Pancreas (tissue), 10 donors: ENCODE measurements around the gene LAPTM4A. TPM values are rescaled to one million over a fixed set of nuclear protein-coding genes. Genes with fewer than 3 reads are reported as not detected.

Experiments used
- ATAC-seq, 4 donors: fragments of 200-7000 bp; cut with Tn5 transposase; one replicate each; pipeline versions ENCODE4 v1.8.0 to v1.9.1; 2020; ENCODE audit warnings: mild to moderate bottlenecking in 4 of 4, moderate library complexity in 4 of 4
- DNase-seq, 6 donors: peaks; one replicate each; pipeline ENCODE4 v3.0.0-alpha.2; 2020
- FAIRE-seq: peaks from 2 replicates; lab custom pipeline; 2012; peaks lifted over from hg19 to GRCh38; lab: Jason Lieb, UNC
- H3K27ac ChIP-seq, 4 donors: fragments of 200-600 bp; sonication (generic); 1 replicate in 3 of 4; 2 replicates in 1 of 4; pipeline versions ENCODE4 v1.5.0 to v1.8.0; 2020
- H3K27me3 ChIP-seq, 4 donors: fragments of 200-600 bp; one replicate each; pipeline ENCODE4 v1.8.0; 2021
- H3K36me3 ChIP-seq, 3 donors: fragments of 200-600 bp; sonication (generic) in 1 of 3; one replicate each; pipeline versions ENCODE4 v1.5.0 to v1.8.0; 2020 to 2021
- H3K4me1 ChIP-seq, 3 donors: fragments of 200-600 bp; one replicate each; pipeline ENCODE4 v1.8.0; 2021
- H3K4me3 ChIP-seq, 4 donors: fragments of 200-600 bp; sonication (generic) in 2 of 4; one replicate each; pipeline versions ENCODE4 v1.5.0 to v1.8.0; 2020 to 2021
- H3K9me3 ChIP-seq, 4 donors: fragments of 200-600 bp; one replicate each; pipeline ENCODE4 v1.8.0; 2021
- WGBS, 2 donors: extraction: QIAGEN DNeasy Blood & Tissue Kit; methylation state at CpG; one replicate each; pipeline ENCODE4 v1.1.7; 2013; 5-methylcytosine and 5-hydroxymethylcytosine counted together
- intact Hi-C, 3 donors: fragments of 100-400 bp; cut with DNase I; formaldehyde crosslinking; loops; one replicate each; pipeline versions ENCODE4 v1.11.1 to v1.14.2; 2022
- polyA plus RNA-seq, 2 donors: library from polyadenylated mRNA; stranded (reverse); fragments of 200-250 nt; gene quantifications; one replicate each; pipeline ENCODE4 v1.2.3, GENCODE V29; 2013
- total RNA-seq, 6 donors: library from RNA; stranded (reverse); fragmentation: NEBNext Ultra II Directional in 4 of 6; extraction: Animal tissue kit (Norgen Biotek cat#: 25700) in 4 of 6; gene quantifications; one replicate each; pipeline versions ENCODE4 v1.2.1 to v1.2.4, GENCODE V29; 2021 to 2023
- TF ChIP-seq, protein P1 (sequence below), 4 donors: fragments of 200-600 bp; sonication (generic) in 3 of 4; IDR thresholded peaks; one replicate each; pipeline versions ENCODE4 v1.5.0 to v1.8.0; 2021; ENCODE audit warnings: antibody characterized with exemption in 4 of 4
- donor health status: healthy with polysubstance abuse.
- donor health status: DM: no; HTN: no; CAD: no; lungs with moderate emphysema.
- donor health status: DM: no; HTN: no; CAD: no.
- donor health status: control.
- donor health status: control.
- donor health status: Bipolar disorder and iron deficiency.
- donor health status: DM: yes; HTN: yes; CAD: no.
- donor health status: DM: no; HTN: no; CAD: no.
- donor health status: DM: no; HTN: no; CAD: no.
- donor health status: DM: yes; HTN: yes; CAD: no.

LAPTM4A gene
- total RNA-seq (100 to 1,000 TPM in 3 of 6 donors, 10 to 100 TPM in 3; 57.8 to 162 (median 98.7) TPM), polyA plus RNA-seq (100 to 1,000 TPM in 1 of 2 donors, 10 to 100 TPM in 1; 60.0 to 163 TPM)

- ATAC-seq, result peak; percentile 91 to 96 (median 94)
- peak; percentile 98 to 100 (median 99) for DNase-seq
- Histone ChIP-seq H3K27ac (peak within 1 kb of the TSS; percentile 92 to 99 (median 93)), H3K36me3 (no peaks in the 10 kb centered on the region), H3K4me3 (peak within 1 kb of the TSS; percentile 37 to 73 (median 58)), H3K27me3 (no peaks in the 10 kb centered on the region), H3K9me3 (no peaks in the 10 kb centered on the region), H3K4me1 (peaks cover 0 to 24% (median 6%) of the 10 kb centered on the region in 3 donors)
- FAIRE-seq, result peak; percentile 64
- TF ChIP-seq, protein P1, sequence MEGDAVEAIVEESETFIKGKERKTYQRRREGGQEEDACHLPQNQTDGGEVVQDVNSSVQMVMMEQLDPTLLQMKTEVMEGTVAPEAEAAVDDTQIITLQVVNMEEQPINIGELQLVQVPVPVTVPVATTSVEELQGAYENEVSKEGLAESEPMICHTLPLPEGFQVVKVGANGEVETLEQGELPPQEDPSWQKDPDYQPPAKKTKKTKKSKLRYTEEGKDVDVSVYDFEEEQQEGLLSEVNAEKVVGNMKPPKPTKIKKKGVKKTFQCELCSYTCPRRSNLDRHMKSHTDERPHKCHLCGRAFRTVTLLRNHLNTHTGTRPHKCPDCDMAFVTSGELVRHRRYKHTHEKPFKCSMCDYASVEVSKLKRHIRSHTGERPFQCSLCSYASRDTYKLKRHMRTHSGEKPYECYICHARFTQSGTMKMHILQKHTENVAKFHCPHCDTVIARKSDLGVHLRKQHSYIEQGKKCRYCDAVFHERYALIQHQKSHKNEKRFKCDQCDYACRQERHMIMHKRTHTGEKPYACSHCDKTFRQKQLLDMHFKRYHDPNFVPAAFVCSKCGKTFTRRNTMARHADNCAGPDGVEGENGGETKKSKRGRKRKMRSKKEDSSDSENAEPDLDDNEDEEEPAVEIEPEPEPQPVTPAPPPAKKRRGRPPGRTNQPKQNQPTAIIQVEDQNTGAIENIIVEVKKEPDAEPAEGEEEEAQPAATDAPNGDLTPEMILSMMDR (IDR thresholded peaks at IDR 0.05), result no peak
- WGBS, 2 donors, result 0 to 1% methylated on average over 45 of the region's 45 CpGs
- intact Hi-C loops, result no loop called here
Observed at GRCh38 chr2:20051532-20052228, at the start of gene LAPTM4A. Gene LAPTM4A (minus strand): TSS chr2:20051628. CDS start chr2:20051520, 108 bp downstream.

GRCh38 chr2:20100711-20101110 lies 49.3 kb upstream of the LAPTM4A start:
- H3K4me1 ChIP-seq, result no peaks in the 10 kb centered on the region
- intact Hi-C loops, result no loop called here
- TF ChIP-seq, protein P1 (IDR thresholded peaks at IDR 0.05), result no peak
- H3K4me3 ChIP-seq, result no peak overlapping the region
- H3K27ac ChIP-seq, result no peak overlapping the region
- H3K36me3 ChIP-seq, result no peaks in the 10 kb centered on the region
- 67 to 84% methylated on average over 4 of the region's 4 CpGs for WGBS, 2 donors
- H3K27me3 ChIP-seq, result no peaks in the 10 kb centered on the region
- ATAC-seq, result no peak
- H3K9me3 ChIP-seq, result no peaks in the 10 kb centered on the region
- DNase-seq, result no peak
- FAIRE-seq, result no peak

DNA sequence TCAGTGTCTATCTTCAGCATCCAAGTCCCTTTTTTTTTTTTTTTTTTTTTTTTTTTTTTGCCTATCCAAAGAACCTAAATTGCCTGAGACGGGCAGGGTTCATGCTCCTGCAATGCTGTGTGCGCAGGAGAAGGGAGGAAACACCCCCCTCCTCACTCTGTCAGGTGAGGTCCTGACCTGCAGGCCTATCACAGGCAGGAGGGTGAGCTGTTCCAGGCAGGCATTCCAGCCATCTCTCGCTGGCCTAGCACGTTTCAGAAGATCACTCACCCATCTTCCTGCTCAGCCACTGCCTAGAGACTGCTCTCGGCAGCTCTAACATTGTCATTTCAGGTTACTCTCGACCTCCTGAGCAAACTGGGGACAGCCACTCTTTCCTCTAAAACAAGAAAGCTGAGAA lies 48.4 kb upstream of the LAPTM4A start:
- no peak overlapping the region for H3K4me3 ChIP-seq
- 77 to 80% methylated on average over 6 of the region's 6 CpGs for WGBS, 2 donors
- H3K27ac ChIP-seq, result no peak overlapping the region
- DNase-seq (no peak), FAIRE-seq (no peak), ATAC-seq (no peak)
- no peaks in the 10 kb centered on the region for H3K4me1 ChIP-seq
- TF ChIP-seq, protein P1 (IDR thresholded peaks at IDR 0.05), result no peak
- H3K27me3 ChIP-seq, result no peaks in the 10 kb centered on the region
- no peaks in the 10 kb centered on the region for H3K36me3 ChIP-seq
- H3K9me3 ChIP-seq, result no peaks in the 10 kb centered on the region
- intact Hi-C loops, result loop anchor here in 2 of 3 donors (5.0 kb wide), 2 partner anchors 77 to 82 kb away; no protein-coding TSS in a partner anchor

- FAIRE-seq (no peak), DNase-seq (peak; percentile 67 to 92 (median 84)), ATAC-seq (peak; percentile 88 to 95 (median 94))
- TF ChIP-seq, protein P1 (IDR thresholded peaks at IDR 0.05), result peak; percentile 70 to 89 (median 77)
- no peaks in the 10 kb centered on the region for H3K27me3 ChIP-seq
- H3K36me3 ChIP-seq, result no peaks in the 10 kb centered on the region
- no peak overlapping the region for H3K27ac ChIP-seq
- H3K9me3 ChIP-seq, result no peaks in the 10 kb centered on the region
- 17 to 20% methylated on average over 21 of the region's 21 CpGs for WGBS, 2 donors
- H3K4me3 ChIP-seq, result no peak overlapping the region
- intact Hi-C loops, result loop anchor here in 2 of 3 donors (5.0 kb wide), 2 partner anchors 76 to 81 kb away; no protein-coding TSS in a partner anchor
- no peaks in the 10 kb centered on the region for H3K4me1 ChIP-seq
Observed at GRCh38 chr2:20097889-20098714, 46.7 kb upstream of the LAPTM4A start.
